Fibroblast of the conjunctiva (primary cell): ENCODE data around the gene SPIRE1.
"Not testable (repeated sequence)": the region's sequence is repeated elsewhere in the genome, so short reads cannot be mapped to it uniquely, and the experiment has no call there.

Experiments
- DNase-seq: peaks from one replicate; pipeline ENCODE4 v3.0.0-alpha.2; 2010; ENCODE audit warnings: low read depth

SPIRE1 gene

GRCh38 chr18:12485479-12486105 is 172.3 kb downstream of the SPIRE1 start:
- DNase-seq: no peak

GRCh38 chr18:12481915-12482314 is 176.0 kb downstream of the SPIRE1 start:
- DNase-seq: not testable (repeated sequence)

- DNase-seq: no peak
Measured at GRCh38 chr18:12479982-12480381, 177.9 kb downstream of the SPIRE1 start.

GRCh38 chr18:12479536-12479935 is 178.4 kb downstream of the SPIRE1 start:
- no peak for DNase-seq

- DNase-seq: no peak
Measured at GRCh38 chr18:12478269-12479047, 179.4 kb downstream of the SPIRE1 start.

- no peak for DNase-seq
Measured at GRCh38 chr18:12477606-12478005, 180.3 kb downstream of the SPIRE1 start.

GRCh38 chr18:12476955-12477354 is 181.0 kb downstream of the SPIRE1 start:
- no peak for DNase-seq

- no peak for DNase-seq
Measured at GRCh38 chr18:12474876-12475275, 183.0 kb downstream of the SPIRE1 start.

- no peak for DNase-seq
Measured at GRCh38 chr18:12474146-12474545, 183.8 kb downstream of the SPIRE1 start.

- DNase-seq: no peak
Measured at GRCh38 chr18:12470382-12471075, 187.4 kb downstream of the SPIRE1 start.

GRCh38 chr18:12468445-12468844 is 189.5 kb downstream of the SPIRE1 start:
- DNase-seq: no peak

- DNase-seq: no peak
Measured at GRCh38 chr18:12464731-12465130, 193.2 kb downstream of the SPIRE1 start.

- no peak for DNase-seq
Measured at GRCh38 chr18:12463191-12463590, 194.7 kb downstream of the SPIRE1 start.

- DNase-seq: no peak
Measured at GRCh38 chr18:12462242-12462641, 195.7 kb downstream of the SPIRE1 start.

- DNase-seq: no peak
Measured at GRCh38 chr18:12461326-12461725, 196.6 kb downstream of the SPIRE1 start.

- DNase-seq: no peak
Measured at GRCh38 chr18:12460874-12461273, 197.0 kb downstream of the SPIRE1 start.

GRCh38 chr18:12458771-12459170 is 199.1 kb downstream of the SPIRE1 start:
- DNase-seq: no peak

- no peak for DNase-seq
Measured at GRCh38 chr18:12456441-12456840, 201.5 kb downstream of the SPIRE1 start.

- peak; percentile 12 for DNase-seq
Measured at GRCh38 chr18:12455496-12455895, 202.4 kb downstream of the SPIRE1 start.

GRCh38 chr18:12452784-12453183 is 205.1 kb downstream of the SPIRE1 start:
- no peak for DNase-seq

- DNase-seq: no peak
Measured at GRCh38 chr18:12451428-12451827, 206.5 kb downstream of the SPIRE1 start.

GRCh38 chr18:12449051-12449785 is 208.7 kb downstream of the SPIRE1 start:
- DNase-seq: no peak
